Activated gamma-delta T cell treated with Interleukin-2 at 50 U/mL for 16 hours (primary cell): ENCODE measurements around the gene PSMB5.
"Not testable (repeated sequence)": the region's sequence is repeated elsewhere in the genome, so short reads cannot be mapped to it uniquely, and the experiment has no call there.

ENCODE experiments used
- DNase-seq: peaks from one replicate; pipeline ENCODE4 v3.0.0-alpha.2; 2020

The PSMB5 gene

GRCh38 chr14:23013054-23013748 lies 21.5 kb downstream of the PSMB5 start:
- DNase-seq, result no peak

- peak; percentile 78 for DNase-seq
Measured at GRCh38 chr14:23009939-23010726, 24.6 kb downstream of the PSMB5 start, which contains the start of gene C14orf93. Gene C14orf93 (minus strand): TSS chr14:23010143. CDS start chr14:22999023, 11,120 bp downstream.

GRCh38 chr14:23009483-23009938 lies 25.2 kb downstream of the PSMB5 start:
- no peak for DNase-seq

- DNase-seq, result no peak
Measured at GRCh38 chr14:23008831-23009230, 25.9 kb downstream of the PSMB5 start.

- DNase-seq, result peak; percentile 95
Measured at GRCh38 chr14:23006544-23007419, 27.9 kb downstream of the PSMB5 start.

GRCh38 chr14:23006188-23006534 lies 28.5 kb downstream of the PSMB5 start:
- DNase-seq, result no peak

- no peak for DNase-seq
Measured at GRCh38 chr14:23005451-23006187, 29.1 kb downstream of the PSMB5 start.

- DNase-seq, result not testable (repeated sequence)
Measured at GRCh38 chr14:23004274-23004673, 30.4 kb downstream of the PSMB5 start.

GRCh38 chr14:23002592-23002991 lies 32.1 kb downstream of the PSMB5 start:
- no peak for DNase-seq

- DNase-seq, result no peak
Measured at GRCh38 chr14:23000860-23001259, 33.8 kb downstream of the PSMB5 start.

- DNase-seq, result no peak
Measured at GRCh38 chr14:22998329-22999012, 36.2 kb downstream of the PSMB5 start.

GRCh38 chr14:22997676-22998323 lies 36.9 kb downstream of the PSMB5 start:
- DNase-seq, result no peak

GRCh38 chr14:22996768-22997654 lies 37.7 kb downstream of the PSMB5 start:
- no peak for DNase-seq

GRCh38 chr14:22995889-22996625 lies 38.6 kb downstream of the PSMB5 start:
- DNase-seq, result no peak

- peak; percentile 19 for DNase-seq
Measured at GRCh38 chr14:22994762-22995275, 39.9 kb downstream of the PSMB5 start.

- no peak for DNase-seq
Measured at GRCh38 chr14:22993517-22993916, 41.2 kb downstream of the PSMB5 start.

GRCh38 chr14:22991852-22992251 lies 42.8 kb downstream of the PSMB5 start:
- no peak for DNase-seq

- no peak for DNase-seq
Measured at GRCh38 chr14:22987291-22987690, 47.4 kb downstream of the PSMB5 start.

- DNase-seq, result peak; percentile 89
Measured at GRCh38 chr14:22986508-22987054, 48.1 kb downstream of the PSMB5 start.
